Peyer's patch (tissue), 4 donors: ENCODE results near the gene RSPH1.

Experiments used
- CTCF ChIP-seq, 6 experiments: fragments of 450-650 bp in 4 of 6; fragments of 200-600 bp in 2 of 6; sonication (generic) in 1 of 6; IDR thresholded peaks; one replicate each; pipeline ENCODE4 v1.5.1; 2017 to 2019; ENCODE audit warnings: antibody characterized with exemption in 6 of 6, mild to moderate bottlenecking in 3 of 6, moderate library complexity in 1 of 6
- POLR2A ChIP-seq, 2 donors: fragments of 450-650 bp; IDR thresholded peaks; one replicate each; pipeline ENCODE4 v1.5.1; 2017; ENCODE audit warnings: antibody characterized with exemption in 2 of 2, mild to moderate bottlenecking in 2 of 2, moderate library complexity in 2 of 2

GRCh38 chr21:42530167-42530518 is 34.1 kb upstream of the RSPH1 start:
- TF ChIP-seq POLR2A (IDR thresholded peaks at IDR 0.05) (no peak), CTCF (IDR thresholded peaks at IDR 0.05) (no peak)
